H9 (cell line): ENCODE measurements around the gene SRGAP1. TPM values are rescaled to one million over a fixed set of nuclear protein-coding genes. Genes with fewer than 3 reads are reported as not detected.

Experiments used
- DNase-seq: peaks from one replicate; pipeline ENCODE4 v3.0.0-alpha.2; 2017
- H2AFZ ChIP-seq: one replicate; pipeline ENCODE4 v1.6.1; 2013; ENCODE audit warnings: mild to moderate bottlenecking, low read length, control low read depth, moderate library complexity
- H2AK5ac ChIP-seq: 2 replicates; pipeline ENCODE4 v1.6.1; 2013; ENCODE audit warnings: low read length, control low read depth, mixed read lengths; ENCODE audit not compliant: insufficient read length
- H2BK120ac ChIP-seq: one replicate; pipeline ENCODE4 v1.6.1; 2013; ENCODE audit warnings: low read depth, mild to moderate bottlenecking, low read length, control low read depth, inconsistent platforms; ENCODE audit not compliant: poor library complexity, severe bottlenecking
- H2BK12ac ChIP-seq: 2 replicates; pipeline ENCODE4 v1.6.1; 2013; ENCODE audit warnings: low read length, control low read depth, mixed read lengths, low read depth; ENCODE audit not compliant: insufficient read length
- H2BK15ac ChIP-seq: 2 replicates; pipeline ENCODE4 v1.6.1; 2013; ENCODE audit warnings: low read depth, low read length, control low read depth
- H2BK20ac ChIP-seq: one replicate; pipeline ENCODE4 v1.6.1; 2013; ENCODE audit warnings: low read depth, mild to moderate bottlenecking, low read length, control low read depth, inconsistent platforms; ENCODE audit not compliant: poor library complexity, severe bottlenecking
- H2BK5ac ChIP-seq: 2 replicates; pipeline ENCODE4 v1.6.1; 2013; ENCODE audit warnings: low read length, control low read depth, mixed read lengths; ENCODE audit not compliant: insufficient read length
- H3K14ac ChIP-seq: 2 replicates; pipeline ENCODE4 v1.6.1; 2013; ENCODE audit warnings: low read length, control low read depth; ENCODE audit not compliant: insufficient read depth
- H3K18ac ChIP-seq: 2 replicates; pipeline ENCODE4 v1.6.1; 2013; ENCODE audit warnings: low read depth, mild to moderate bottlenecking, mixed read lengths, low read length, control low read depth; ENCODE audit not compliant: insufficient read length
- H3K23ac ChIP-seq: 2 replicates; pipeline ENCODE4 v1.6.1; 2013; ENCODE audit warnings: low read length, control low read depth, mixed read lengths, low read depth; ENCODE audit not compliant: insufficient read length
- H3K23me2 ChIP-seq: 2 replicates; pipeline ENCODE4 v1.6.1; 2013; ENCODE audit warnings: low read depth, mild to moderate bottlenecking, mixed read lengths, low read length, control low read depth; ENCODE audit not compliant: insufficient read length, poor library complexity, severe bottlenecking
- H3K27ac ChIP-seq: 2 replicates; pipeline ENCODE4 v1.5.1; 2013; ENCODE audit warnings: low read length, control low read depth, mixed read lengths, low read depth; ENCODE audit not compliant: insufficient read length
- H3K27me3 ChIP-seq: 2 replicates; pipeline ENCODE4 v1.6.1; 2013; ENCODE audit warnings: low read length, control low read depth, inconsistent platforms; ENCODE audit not compliant: insufficient read depth
- H3K4ac ChIP-seq: 2 replicates; pipeline ENCODE4 v1.6.1; 2013; ENCODE audit warnings: low read depth, mild to moderate bottlenecking, control low read depth, inconsistent platforms, low read length, moderate library complexity
- H3K4me1 ChIP-seq: 2 replicates; pipeline ENCODE4 v1.6.1; 2013; ENCODE audit warnings: low read length, control low read depth, inconsistent platforms; ENCODE audit not compliant: insufficient read depth
- H3K4me2 ChIP-seq: 2 replicates; pipeline ENCODE4 v1.6.1; 2013; ENCODE audit warnings: low read length, control low read depth, mixed read lengths; ENCODE audit not compliant: insufficient read length, insufficient read depth
- H3K56ac ChIP-seq: 2 replicates; pipeline ENCODE4 v1.6.1; 2013; ENCODE audit warnings: low read depth, mild to moderate bottlenecking, mixed read lengths, low read length, control low read depth; ENCODE audit not compliant: insufficient read length
- H3K79me1 ChIP-seq: 2 replicates; pipeline ENCODE4 v1.6.1; 2013; ENCODE audit warnings: low read depth, mild to moderate bottlenecking, moderate library complexity, low read length, control low read depth, inconsistent platforms; ENCODE audit not compliant: insufficient read depth, poor library complexity, severe bottlenecking
- H3K79me2 ChIP-seq: 2 replicates; pipeline ENCODE4 v1.6.1; 2013; ENCODE audit warnings: low read length, control low read depth, inconsistent platforms; ENCODE audit not compliant: insufficient read depth
- H3K9ac ChIP-seq: 2 replicates; pipeline ENCODE4 v1.6.1; 2013; ENCODE audit warnings: low read length, control low read depth, mixed read lengths; ENCODE audit not compliant: insufficient read length; ENCODE audit errors: extremely low read depth
- H3K9me3 ChIP-seq: one replicate; pipeline ENCODE4 v1.6.1; 2013; ENCODE audit warnings: low read depth, low read length, inconsistent platforms; ENCODE audit not compliant: control insufficient read depth
- H3T11ph ChIP-seq: one replicate; pipeline ENCODE4 v1.6.1; 2013; ENCODE audit warnings: mild to moderate bottlenecking, low read length, control low read depth, inconsistent platforms
- H4K20me1 ChIP-seq: one replicate; pipeline ENCODE4 v1.6.1; 2013; ENCODE audit not compliant: control insufficient read depth, insufficient read length, insufficient read depth
- H4K5ac ChIP-seq: 2 replicates; pipeline ENCODE4 v1.6.1; 2013; ENCODE audit warnings: low read depth, mild to moderate bottlenecking, mixed read lengths, low read length, control low read depth; ENCODE audit not compliant: insufficient read length
- H4K8ac ChIP-seq: replicated peaks from 2 replicates; pipeline ENCODE4 v1.6.1; 2013; ENCODE audit warnings: low read length, control low read depth, mixed read lengths, low read depth; ENCODE audit not compliant: insufficient read length
- H4K91ac ChIP-seq: 2 replicates; pipeline ENCODE4 v1.6.1; 2013; ENCODE audit warnings: low read depth, mild to moderate bottlenecking, moderate library complexity, mixed read lengths, low read length, control low read depth; ENCODE audit not compliant: insufficient read length
- H3K27ac Mint-ChIP-seq, 3 experiments: 2 replicates in 2 of 3; 3 replicates in 1 of 3; pipeline ENCODE4 v1.8.0; 2020 to 2021; ENCODE audit warnings: mixed read lengths in 3 of 3, mild to moderate bottlenecking in 1 of 3, moderate library complexity in 1 of 3
- H3K27me3 Mint-ChIP-seq: 2 replicates; pipeline ENCODE4 v1.8.0; 2021; ENCODE audit warnings: low read depth, mild to moderate bottlenecking, moderate library complexity, mixed read lengths
- H3K36me3 Mint-ChIP-seq, 3 experiments: 2 replicates in 2 of 3; 3 replicates in 1 of 3; pipeline ENCODE4 v1.8.0; 2020 to 2021; ENCODE audit warnings: low read depth in 3 of 3, mixed read lengths in 3 of 3; ENCODE audit not compliant: insufficient read depth in 1 of 3
- H3K4me1 Mint-ChIP-seq, 2 experiments: 2 replicates each; pipeline ENCODE4 v1.8.0; 2020; ENCODE audit warnings: mixed read lengths in 2 of 2
- H3K4me3 Mint-ChIP-seq, 2 experiments: 2 replicates in 1 of 2; 3 replicates in 1 of 2; pipeline ENCODE4 v1.8.0; 2020 to 2021; ENCODE audit warnings: mild to moderate bottlenecking in 2 of 2, mixed read lengths in 2 of 2, moderate library complexity in 1 of 2
- H3K9me3 Mint-ChIP-seq, 2 experiments: 2 replicates in 1 of 2; 3 replicates in 1 of 2; pipeline ENCODE4 v1.8.0; 2020; ENCODE audit warnings: mild to moderate bottlenecking in 2 of 2, mixed read lengths in 2 of 2, moderate library complexity in 1 of 2
- CTCF ChIP-seq: fragments of 200-600 bp; sonication (generic); conservative IDR thresholded peaks from 3 replicates; pipeline ENCODE4 v1.8.0; 2021; ENCODE audit warnings: antibody characterized with exemption, mild to moderate bottlenecking
- WGBS: extraction: QIAGEN DNeasy Blood & Tissue Kit; methylation state at CpG from one replicate; pipeline ENCODE4 v1.1.7; 2013; ENCODE audit warnings: missing lambda C conversion rate, low lambda C conversion rate, mixed read lengths; ENCODE audit not compliant: insufficient read length; ENCODE audit errors: extremely low coverage; 5-methylcytosine and 5-hydroxymethylcytosine counted together
- total RNA-seq: library from RNA; stranded (reverse); gene quantifications from 2 replicates; pipeline ENCODE4 v1.2.1, GENCODE V29; 2021

The SRGAP1 gene
- total RNA-seq, 1 experiment from 2014 or later: 4.8 TPM

GRCh38 chr12:64147011-64147631 is 302.6 kb downstream of the SRGAP1 start:
- no peak overlapping the region for H3K9ac ChIP-seq
- no peak overlapping the region for H3K4me2 ChIP-seq
- peak overlapping the region in 1 of 2 experiments; percentile 39; a peak in 1 of 5 replicates for H3K4me3 Mint-ChIP-seq
- no peak for TF ChIP-seq CTCF
- no peak overlapping the region for H2BK120ac ChIP-seq
- no peaks in the 10 kb centered on the region for H3K9me3 ChIP-seq
- H2AFZ ChIP-seq: no peak overlapping the region
- H3K56ac ChIP-seq: no peak overlapping the region
- no peak overlapping the region for H3K14ac ChIP-seq
- no peaks in the 10 kb centered on the region for H3K79me1 ChIP-seq
- H3K79me2 ChIP-seq: no peaks in the 10 kb centered on the region
- peaks cover 4 to 6% (median 4%) of the 10 kb centered on the region in 3 experiments; a peak in 4 of 7 replicates for H3K36me3 Mint-ChIP-seq
- no peaks in the 10 kb centered on the region for H3K9me3 Mint-ChIP-seq
- no peak overlapping the region for H3K23ac ChIP-seq
- no peaks in the 10 kb centered on the region for H3K27me3 ChIP-seq
- no CpG with 5 or more reads among the region's 21 CpGs for WGBS
- H3T11ph ChIP-seq: no peak overlapping the region
- H4K91ac ChIP-seq: no peak overlapping the region
- no peak overlapping the region for H2BK5ac ChIP-seq
- H2BK20ac ChIP-seq: no peak overlapping the region
- no peaks in the 10 kb centered on the region for H3K23me2 ChIP-seq
- no peak overlapping the region for H3K27ac ChIP-seq
- H3K4me1 ChIP-seq: no peaks in the 10 kb centered on the region; the same call in 1 of the 2 replicates
- H3K4ac ChIP-seq: no peak overlapping the region
- no peak overlapping the region for H3K18ac ChIP-seq
- H2AK5ac ChIP-seq: no peak overlapping the region
- H2BK12ac ChIP-seq: no peak overlapping the region
- no peak overlapping the region for H2BK15ac ChIP-seq
- no peaks in the 10 kb centered on the region for H3K27me3 Mint-ChIP-seq
- H3K27ac Mint-ChIP-seq: peak overlapping the region in 2 of 3 experiments; percentile 34 to 87; a peak in 3 of 7 replicates
- no peak overlapping the region for H4K8ac ChIP-seq
- no peaks in the 10 kb centered on the region for H4K20me1 ChIP-seq
- no peak for DNase-seq
- H3K4me1 Mint-ChIP-seq: 0 out of 4 replicates have a peak, but pooled peaks cover 2 to 5% of the 10 kb centered on the region in 2 experiments
- H4K5ac ChIP-seq: no peak overlapping the region
